Mucosa of descending colon (tissue), 3 donors: Measurements from ENCODE around the gene FAM32A. TPM values are rescaled to one million over a fixed set of nuclear protein-coding genes. Genes with fewer than 3 reads are reported as not detected.
A peak's percentile ranks its signal among the peaks of the same experiment; 100 is the strongest.

Experiments
- ATAC-seq: fragments of 200-7000 bp; cut with Tn5 transposase; one replicate; pipeline ENCODE4 v1.9.1; 2020; ENCODE audit warnings: mild to moderate bottlenecking, moderate library complexity
- DNase-seq, 3 donors: peaks; one replicate each; pipeline ENCODE4 v3.0.0-alpha.2; 2020
- H3K36me3 ChIP-seq: fragments of 200-600 bp; one replicate; pipeline ENCODE4 v1.8.0; 2021; ENCODE audit warnings: low read depth, mild to moderate bottlenecking
- H3K4me1 ChIP-seq: fragments of 200-600 bp; one replicate; pipeline ENCODE4 v1.8.0; 2021; ENCODE audit warnings: low read depth, mild to moderate bottlenecking
- H3K4me3 ChIP-seq: fragments of 200-600 bp; one replicate; pipeline ENCODE4 v1.8.0; 2021; ENCODE audit warnings: mild to moderate bottlenecking
- H3K9me3 ChIP-seq: fragments of 200-600 bp; one replicate; pipeline ENCODE4 v1.8.0; 2021; ENCODE audit warnings: mild to moderate bottlenecking
- intact Hi-C, 2 donors: fragments of 100-400 bp; cut with DNase I in 1 of 2; cut with micrococcal nuclease in 1 of 2; formaldehyde crosslinking; loops; one replicate each; pipeline versions ENCODE4 v1.11.0 to v1.11.1; 2022; cut with DNase I, micrococcal nuclease
- total RNA-seq, 3 donors: library from RNA; stranded (reverse); fragmentation: NEBNext Ultra II Directional in 2 of 3; extraction: Animal tissue kit (Norgen Biotek cat#: 25700) in 2 of 3; gene quantifications; one replicate each; pipeline versions ENCODE4 v1.2.1 to v1.2.4, GENCODE V29; 2021 to 2023
- TF ChIP-seq, protein P1 (sequence below): fragments of 200-600 bp; IDR thresholded peaks from one replicate; pipeline ENCODE4 v1.8.0; 2022; ENCODE audit warnings: antibody characterized with exemption, mild to moderate bottlenecking
- donor health status: DM: no; HTN: no; CAD: no; lungs with moderate emphysema.
- donor health status: DM: no; HTN: no; CAD: no.
- donor health status: DM: no; HTN: yes; CAD: no.

The FAM32A gene
- total RNA-seq, 3 donors from 2014 or later, result 77.1 to 88.3 (median 77.8) TPM

DNA sequence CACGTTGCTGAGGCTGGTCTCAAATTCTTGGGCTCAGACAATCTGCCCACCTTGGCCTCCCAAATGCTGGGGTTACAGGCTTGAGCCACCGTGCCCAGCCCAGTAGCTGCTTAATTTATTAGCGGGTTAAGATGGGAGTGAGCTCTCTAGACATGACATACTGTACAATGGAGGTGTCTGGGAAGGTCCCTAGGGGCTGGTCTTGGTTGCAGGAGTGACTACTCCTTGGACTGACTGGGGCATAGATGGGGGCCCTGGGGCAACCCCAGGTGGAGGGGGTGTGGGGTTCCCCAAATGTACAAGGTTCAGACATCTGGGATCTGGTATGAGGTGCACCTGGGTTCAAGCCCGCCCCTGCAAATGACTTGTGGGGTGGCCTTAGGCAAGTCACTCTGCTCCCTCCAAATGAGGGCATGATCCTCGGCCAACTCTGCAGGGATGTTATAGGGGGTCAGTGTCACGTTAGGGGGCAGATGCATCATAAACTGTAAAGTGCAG lies 24.7 kb upstream of the FAM32A start:
- Histone ChIP-seq H3K4me3 (no peak overlapping the region), H3K9me3 (no peaks in the 10 kb centered on the region), H3K4me1 (peaks cover 5% of the 10 kb centered on the region), H3K36me3 (no peaks in the 10 kb centered on the region)
- intact Hi-C loops, result no loop called here
- DNase-seq, result no peak
- no peak for ATAC-seq
- TF ChIP-seq, protein P1, sequence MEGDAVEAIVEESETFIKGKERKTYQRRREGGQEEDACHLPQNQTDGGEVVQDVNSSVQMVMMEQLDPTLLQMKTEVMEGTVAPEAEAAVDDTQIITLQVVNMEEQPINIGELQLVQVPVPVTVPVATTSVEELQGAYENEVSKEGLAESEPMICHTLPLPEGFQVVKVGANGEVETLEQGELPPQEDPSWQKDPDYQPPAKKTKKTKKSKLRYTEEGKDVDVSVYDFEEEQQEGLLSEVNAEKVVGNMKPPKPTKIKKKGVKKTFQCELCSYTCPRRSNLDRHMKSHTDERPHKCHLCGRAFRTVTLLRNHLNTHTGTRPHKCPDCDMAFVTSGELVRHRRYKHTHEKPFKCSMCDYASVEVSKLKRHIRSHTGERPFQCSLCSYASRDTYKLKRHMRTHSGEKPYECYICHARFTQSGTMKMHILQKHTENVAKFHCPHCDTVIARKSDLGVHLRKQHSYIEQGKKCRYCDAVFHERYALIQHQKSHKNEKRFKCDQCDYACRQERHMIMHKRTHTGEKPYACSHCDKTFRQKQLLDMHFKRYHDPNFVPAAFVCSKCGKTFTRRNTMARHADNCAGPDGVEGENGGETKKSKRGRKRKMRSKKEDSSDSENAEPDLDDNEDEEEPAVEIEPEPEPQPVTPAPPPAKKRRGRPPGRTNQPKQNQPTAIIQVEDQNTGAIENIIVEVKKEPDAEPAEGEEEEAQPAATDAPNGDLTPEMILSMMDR, result no peak

DNA sequence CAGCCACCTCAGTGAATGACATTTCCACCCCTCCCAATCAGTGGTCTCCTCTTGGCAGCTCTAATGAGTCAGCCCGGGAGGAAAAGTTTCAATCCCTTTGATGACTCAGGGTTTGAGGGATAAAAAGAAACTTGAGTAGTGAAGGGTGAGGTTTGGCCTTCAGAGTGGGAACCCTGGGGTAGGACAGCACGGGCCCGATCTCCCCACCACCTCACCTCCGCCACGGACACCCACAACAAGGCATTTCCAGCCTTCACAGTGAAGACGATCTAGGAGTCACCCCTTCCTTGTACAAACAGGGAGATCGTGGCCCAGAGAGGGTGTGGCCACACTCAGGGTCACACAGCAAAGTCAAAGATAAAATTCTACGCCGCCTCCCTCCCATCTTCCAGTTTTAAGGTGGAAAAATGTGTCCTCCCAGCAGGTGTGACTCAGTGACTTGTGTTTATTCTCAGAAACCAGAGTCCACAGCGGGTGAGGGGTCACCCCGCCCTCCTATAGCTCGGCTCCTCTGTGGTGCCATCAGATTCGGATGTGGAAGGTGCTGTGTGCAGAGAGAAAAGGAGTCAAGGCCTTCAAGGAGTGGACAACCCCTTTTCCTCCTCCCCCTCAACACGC lies 24.2 kb upstream of the FAM32A start:
- H3K4me3 ChIP-seq, result no peak overlapping the region
- intact Hi-C loops, result no loop called here
- peak; percentile 70 for ATAC-seq
- no peaks in the 10 kb centered on the region for H3K36me3 ChIP-seq
- no peaks in the 10 kb centered on the region for H3K9me3 ChIP-seq
- TF ChIP-seq, protein P1, result no peak
- no peak for DNase-seq
- H3K4me1 ChIP-seq, result peaks cover 5% of the 10 kb centered on the region

DNA sequence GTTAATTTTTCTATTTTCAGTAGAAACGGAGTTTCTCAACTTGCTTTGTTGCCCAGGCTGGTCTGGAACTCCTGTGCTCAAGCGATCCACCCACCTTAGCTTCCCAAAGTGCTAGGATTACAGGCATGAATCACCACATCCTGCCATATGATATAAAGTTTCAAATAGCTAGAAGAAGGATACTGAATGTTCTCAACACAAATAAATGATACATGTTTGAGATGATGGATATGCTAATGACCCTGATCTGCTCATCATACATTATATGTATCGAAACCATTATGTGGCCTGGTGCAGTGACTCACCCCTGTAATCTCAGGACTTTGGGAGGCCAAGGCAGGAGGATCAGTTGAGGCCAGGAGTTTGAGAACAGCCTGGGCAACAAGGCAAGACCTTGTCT lies 23.4 kb upstream of the FAM32A start:
- H3K4me1 ChIP-seq, result peaks cover 5% of the 10 kb centered on the region
- ATAC-seq (peak; percentile 59), DNase-seq (no peak)
- no peaks in the 10 kb centered on the region for H3K36me3 ChIP-seq
- H3K4me3 ChIP-seq, result no peak overlapping the region
- no peaks in the 10 kb centered on the region for H3K9me3 ChIP-seq
- intact Hi-C loops, result no loop called here
- TF ChIP-seq, protein P1, result no peak

DNA sequence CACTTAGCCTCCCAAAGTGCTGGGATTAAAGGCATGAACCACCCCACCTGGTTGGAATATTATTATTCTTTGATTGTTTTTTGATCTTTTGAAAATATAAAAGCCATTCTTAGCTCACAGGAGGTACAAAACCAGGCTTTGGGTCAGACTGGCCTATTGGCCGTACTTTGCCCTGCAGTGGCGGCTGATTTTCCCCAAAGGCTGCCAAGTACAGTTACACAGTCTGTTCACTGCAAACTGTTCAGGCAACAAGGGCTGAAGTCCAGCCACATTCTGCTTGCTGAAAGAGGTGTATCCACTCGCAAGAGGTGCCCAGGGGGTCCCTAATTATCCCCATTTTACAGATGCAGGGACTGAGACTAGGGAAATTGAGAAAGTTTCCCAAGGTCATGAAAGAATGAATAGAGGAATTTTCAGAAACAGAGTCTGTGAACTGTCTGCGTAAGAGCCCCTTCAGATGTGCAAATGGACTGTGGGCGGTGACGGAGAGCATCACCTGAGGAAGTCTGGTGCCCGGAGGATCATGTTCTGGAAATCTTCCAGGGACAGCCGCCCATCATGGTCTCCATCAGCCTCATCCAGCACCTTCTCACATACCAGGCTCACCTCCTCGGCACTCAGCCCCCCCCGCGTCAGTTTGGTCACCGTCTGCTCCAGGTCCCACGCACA lies 20.9 kb upstream of the FAM32A start:
- intact Hi-C loops, result no loop called here
- H3K36me3 ChIP-seq, result no peaks in the 10 kb centered on the region
- TF ChIP-seq, protein P1, result no peak
- H3K9me3 ChIP-seq, result no peaks in the 10 kb centered on the region
- H3K4me3 ChIP-seq, result no peak overlapping the region
- ATAC-seq, result peak; percentile 57
- H3K4me1 ChIP-seq, result peaks cover 5% of the 10 kb centered on the region
- DNase-seq, result peak in 2 of 3 donors; percentile 34 to 50

DNA sequence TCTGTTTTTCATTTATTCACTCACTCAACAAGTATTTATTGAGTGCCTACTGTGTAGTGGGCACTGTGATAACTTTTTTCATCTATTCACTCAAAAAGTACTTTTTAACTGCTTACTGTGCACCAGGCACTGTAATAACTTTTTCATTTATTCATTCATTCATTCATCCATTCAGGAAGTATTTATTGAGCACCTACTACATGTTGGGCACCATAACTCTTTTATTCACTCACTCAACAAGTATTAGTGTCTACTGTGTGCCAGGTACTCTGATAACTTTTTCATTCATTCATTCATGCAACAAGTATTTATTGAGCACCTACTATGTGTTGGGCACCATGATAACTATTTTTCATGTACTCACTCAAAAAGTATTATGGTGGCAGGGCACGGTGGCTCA lies 18.8 kb upstream of the FAM32A start:
- TF ChIP-seq, protein P1, result no peak
- H3K36me3 ChIP-seq, result no peaks in the 10 kb centered on the region
- no peaks in the 10 kb centered on the region for H3K9me3 ChIP-seq
- H3K4me1 ChIP-seq, result peaks cover 5% of the 10 kb centered on the region
- intact Hi-C loops, result no loop called here
- H3K4me3 ChIP-seq, result no peak overlapping the region
- DNase-seq (no peak), ATAC-seq (no peak)
